WERI-Rb-1 (cell line): Measurements from ENCODE around the gene PDE8B.

Experiments used
- DNase-seq: peaks from one replicate; pipeline ENCODE4 v3.0.0-alpha.2; 2020
- H3K27ac ChIP-seq: fragments of 250-450 bp; sonication (Bioruptor Pico); 2 replicates; pipeline ENCODE4 v1.5.1; 2020; ENCODE audit warnings: mild to moderate bottlenecking, moderate library complexity
- H3K27me3 ChIP-seq: fragments of 250-450 bp; sonication (Bioruptor Pico); 2 replicates; pipeline ENCODE4 v1.5.1; 2021; ENCODE audit warnings: mild to moderate bottlenecking, low read depth, moderate library complexity; ENCODE audit not compliant: insufficient read depth, severe bottlenecking
- H3K36me3 ChIP-seq: fragments of 250-450 bp; sonication (Bioruptor Pico); 2 replicates; pipeline ENCODE4 v1.5.1; 2020; ENCODE audit warnings: mild to moderate bottlenecking, moderate library complexity
- H3K4me3 ChIP-seq: 2 replicates; pipeline ENCODE4 v1.5.1; 2011; ENCODE audit warnings: low read depth, mild to moderate bottlenecking, control low read depth, low read length
- H3K9me3 ChIP-seq: fragments of 250-450 bp; sonication (Bioruptor Pico); 2 replicates; pipeline ENCODE4 v1.5.1; 2021; ENCODE audit warnings: mild to moderate bottlenecking, moderate library complexity; ENCODE audit not compliant: severe bottlenecking
- CTCF ChIP-seq: IDR thresholded peaks from 2 replicates; pipeline ENCODE4 v1.5.1; 2011; ENCODE audit warnings: low read depth, mild to moderate bottlenecking, control low read depth, inconsistent platforms, low read length

The PDE8B gene

GRCh38 chr5:77389746-77390145, 179.3 kb downstream of the PDE8B start:
- Histone ChIP-seq H3K36me3 (no peaks in the 10 kb centered on the region), H3K27ac (no peak overlapping the region), H3K4me3 (no peak overlapping the region), H3K27me3 (no peaks in the 10 kb centered on the region), H3K9me3 (no peaks in the 10 kb centered on the region)
- DNase-seq, result no peak
- no peak for TF ChIP-seq CTCF

- no peak overlapping the region for H3K27ac ChIP-seq
- no peaks in the 10 kb centered on the region for H3K36me3 ChIP-seq
- H3K27me3 ChIP-seq, result no peaks in the 10 kb centered on the region
- DNase-seq, result no peak
- no peaks in the 10 kb centered on the region for H3K9me3 ChIP-seq
- TF ChIP-seq CTCF, result no peak
- H3K4me3 ChIP-seq, result no peak overlapping the region
Observed at GRCh38 chr5:77390221-77390620, 179.7 kb downstream of the PDE8B start.

GRCh38 chr5:77390795-77391194, 180.3 kb downstream of the PDE8B start:
- DNase-seq, result no peak
- Histone ChIP-seq H3K36me3 (no peaks in the 10 kb centered on the region), H3K9me3 (no peaks in the 10 kb centered on the region), H3K27me3 (no peaks in the 10 kb centered on the region), H3K4me3 (no peak overlapping the region), H3K27ac (no peak overlapping the region)
- no peak for TF ChIP-seq CTCF

GRCh38 chr5:77391240-77391765, 180.8 kb downstream of the PDE8B start:
- no peak for TF ChIP-seq CTCF
- Histone ChIP-seq H3K9me3 (no peaks in the 10 kb centered on the region), H3K36me3 (no peaks in the 10 kb centered on the region), H3K27me3 (no peaks in the 10 kb centered on the region), H3K27ac (no peak overlapping the region), H3K4me3 (no peak overlapping the region)
- no peak for DNase-seq

GRCh38 chr5:77394064-77394715, 183.7 kb downstream of the PDE8B start:
- Histone ChIP-seq H3K9me3 (no peaks in the 10 kb centered on the region), H3K27ac (no peak overlapping the region), H3K36me3 (no peaks in the 10 kb centered on the region), H3K4me3 (no peak overlapping the region), H3K27me3 (no peaks in the 10 kb centered on the region)
- DNase-seq, result no peak
- TF ChIP-seq CTCF, result no peak

- Histone ChIP-seq H3K27me3 (no peaks in the 10 kb centered on the region), H3K36me3 (no peaks in the 10 kb centered on the region), H3K27ac (no peak overlapping the region), H3K9me3 (no peaks in the 10 kb centered on the region), H3K4me3 (no peak overlapping the region)
- no peak for DNase-seq
- no peak for TF ChIP-seq CTCF
Observed at GRCh38 chr5:77396017-77396416, 185.5 kb downstream of the PDE8B start.
